K562 (cell line): Measurements from ENCODE around the gene C1QBP. TPM values are rescaled to one million over a fixed set of nuclear protein-coding genes. Genes with fewer than 3 reads are reported as not detected.
A peak's percentile ranks its signal among the peaks of the same experiment; 100 is the strongest.

Experiments
- CHD1 ChIP-seq: fragments of 200-600 bp; sonication (generic); IDR thresholded peaks from one replicate; pipeline ENCODE4 v1.6.1; 2012; ENCODE audit warnings: mild to moderate bottlenecking, moderate library complexity, low read length, inconsistent platforms
- ELF4 ChIP-seq: fragments of 450-650 bp; formaldehyde crosslinking; IDR thresholded peaks from 2 replicates; pipeline ENCODE4 v1.4.0; 2022; ENCODE audit warnings: missing genetic modification characterization
- ETS2 ChIP-seq: IDR thresholded peaks from 2 replicates; pipeline ENCODE4 v1.6.1; 2016; ENCODE audit warnings: borderline replicate concordance, missing genetic modification characterization, mild to moderate bottlenecking, moderate library complexity, missing compliant biosample characterization; ENCODE audit not compliant: poor library complexity, severe bottlenecking
- PTRF ChIP-seq: fragments of 450-650 bp; IDR thresholded peaks from 2 replicates; pipeline ENCODE4 v1.6.1; 2016; ENCODE audit warnings: mild to moderate bottlenecking, missing genetic modification characterization, missing compliant biosample characterization
- polyA plus RNA-seq, 8 experiments: library from polyadenylated mRNA; depleted of rRNA in 4 of 8; stranded (reverse) in 5 of 8; unstranded in 3 of 8; fragments of >200 nt; fragmentation: Nextera tagmentation in 2 of 8; fragmentation: Illumina TruSeq in 1 of 8; extraction: Ambion mirVana in 2 of 8; extraction: Trizol in 1 of 8; gene quantifications; 2 replicates each; pipeline versions ENCODE4 v1.2.1 to v1.2.3, GENCODE V29; 2011 to 2014; ENCODE audit warnings: inconsistent platforms in 1 of 8, missing spikeins in 1 of 8
- total RNA-seq, 7 experiments: library from RNA; depleted of rRNA in 6 of 7; stranded (reverse); fragments of >200 nt in 6 of 7; fragmentation: Illumina TruSeq in 2 of 7; extraction: Trizol in 2 of 7; gene quantifications; 2 replicates each; pipeline versions ENCODE4 v1.2.1 to v1.2.3, GENCODE V29; 2011 to 2021; ENCODE audit warnings: low replicate concordance in 1 of 7
- TF ChIP-seq, protein P1 (sequence below): fragments of 250-450 bp; sonication (Bioruptor Pico); IDR thresholded peaks from 2 replicates; pipeline ENCODE4 v1.5.0; 2021; ENCODE audit warnings: mild to moderate bottlenecking, borderline replicate concordance
- TF ChIP-seq, protein P2 (sequence below), 2 experiments: fragments of 450-650 bp; IDR thresholded peaks; 2 replicates each; pipeline ENCODE4 v1.6.1; 2018; ENCODE audit warnings: mild to moderate bottlenecking in 2 of 2, low read depth in 1 of 2; ENCODE audit not compliant: partially characterized antibody in 2 of 2
- TF ChIP-seq, protein P3 (sequence below), 2 experiments: fragments of 450-650 bp in 1 of 2; sonication (generic) in 1 of 2; formaldehyde crosslinking in 1 of 2; IDR thresholded peaks; 2 replicates each; pipeline versions ENCODE4 v1.7.1 to v1.9.0; 2016 to 2022; ENCODE audit warnings: inconsistent platforms in 1 of 2, mild to moderate bottlenecking in 1 of 2, missing genetic modification reagents in 1 of 2
- TF ChIP-seq, protein P4 (sequence below): sonication (generic); formaldehyde crosslinking; IDR thresholded peaks from 2 replicates; pipeline ENCODE4 v1.8.0; 2022; ENCODE audit warnings: mild to moderate bottlenecking, missing genetic modification reagents

The C1QBP gene
- total and polyA plus RNA-seq, 9 of the 15 experiments (the other 6 are each of a cell fraction or from before 2014, with no cell fraction given) = 90.7 to 665 (median 414) TPM

DNA sequence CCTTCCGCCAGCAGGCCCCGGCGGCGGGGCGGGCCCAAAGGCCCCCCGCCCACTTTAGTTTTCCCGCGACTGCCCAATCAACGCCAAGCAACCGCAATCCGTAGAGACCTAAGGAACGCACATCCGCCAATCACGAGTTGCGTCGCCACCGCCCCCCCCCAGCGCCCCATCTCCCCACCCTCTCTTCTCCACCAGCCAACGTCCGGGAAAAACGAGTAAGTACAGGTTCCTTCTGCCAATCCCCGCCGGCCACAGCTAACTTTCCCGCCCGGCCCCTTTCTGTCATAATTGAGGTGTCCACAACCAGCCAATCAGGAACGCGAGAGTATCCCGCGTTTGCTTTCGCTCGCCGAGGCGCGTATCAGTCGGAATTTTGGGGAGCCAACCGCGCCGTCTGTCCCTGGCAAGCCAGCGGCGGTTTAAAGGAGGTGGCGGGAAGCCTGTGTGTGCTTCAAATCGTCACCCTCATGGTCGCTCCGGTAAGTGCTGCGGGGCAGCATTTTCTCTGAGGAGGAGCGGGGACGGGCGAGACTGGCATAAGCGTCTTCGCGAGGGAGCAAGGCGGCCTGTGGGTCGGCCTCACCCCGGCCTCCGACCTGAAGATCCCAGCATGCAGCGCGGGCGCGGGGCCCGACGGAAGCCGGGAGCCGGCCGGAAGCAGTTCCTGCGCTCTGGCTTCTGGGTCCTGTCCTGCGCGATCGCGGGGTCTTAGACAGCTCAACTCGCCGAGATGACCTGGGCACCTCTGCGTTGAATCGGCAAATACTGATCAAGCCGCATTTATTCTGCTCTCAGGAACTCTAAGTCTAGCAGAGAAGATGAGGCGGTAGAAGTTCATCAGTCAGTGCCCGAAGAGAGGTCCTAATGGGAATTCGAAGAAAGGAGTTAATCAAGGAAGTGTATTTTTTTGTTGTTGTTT lies 47.5 kb upstream of the C1QBP start, which contains the start of gene MIS12 (continued):
- TF ChIP-seq, protein P1, sequence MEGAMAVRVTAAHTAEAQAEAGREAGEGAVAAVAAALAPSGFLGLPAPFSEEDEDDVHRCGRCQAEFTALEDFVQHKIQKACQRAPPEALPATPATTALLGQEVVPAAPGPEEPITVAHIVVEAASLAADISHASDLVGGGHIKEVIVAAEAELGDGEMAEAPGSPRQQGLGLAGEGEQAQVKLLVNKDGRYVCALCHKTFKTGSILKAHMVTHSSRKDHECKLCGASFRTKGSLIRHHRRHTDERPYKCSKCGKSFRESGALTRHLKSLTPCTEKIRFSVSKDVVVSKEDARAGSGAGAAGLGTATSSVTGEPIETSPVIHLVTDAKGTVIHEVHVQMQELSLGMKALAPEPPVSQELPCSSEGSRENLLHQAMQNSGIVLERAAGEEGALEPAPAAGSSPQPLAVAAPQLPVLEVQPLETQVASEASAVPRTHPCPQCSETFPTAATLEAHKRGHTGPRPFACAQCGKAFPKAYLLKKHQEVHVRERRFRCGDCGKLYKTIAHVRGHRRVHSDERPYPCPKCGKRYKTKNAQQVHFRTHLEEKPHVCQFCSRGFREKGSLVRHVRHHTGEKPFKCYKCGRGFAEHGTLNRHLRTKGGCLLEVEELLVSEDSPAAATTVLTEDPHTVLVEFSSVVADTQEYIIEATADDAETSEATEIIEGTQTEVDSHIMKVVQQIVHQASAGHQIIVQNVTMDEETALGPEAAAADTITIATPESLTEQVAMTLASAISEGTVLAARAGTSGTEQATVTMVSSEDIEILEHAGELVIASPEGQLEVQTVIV = no peak
- peak; percentile 87 for TF ChIP-seq CHD1
- no peak for TF ChIP-seq ETS2 (tag)
- TF ChIP-seq, protein P2, sequence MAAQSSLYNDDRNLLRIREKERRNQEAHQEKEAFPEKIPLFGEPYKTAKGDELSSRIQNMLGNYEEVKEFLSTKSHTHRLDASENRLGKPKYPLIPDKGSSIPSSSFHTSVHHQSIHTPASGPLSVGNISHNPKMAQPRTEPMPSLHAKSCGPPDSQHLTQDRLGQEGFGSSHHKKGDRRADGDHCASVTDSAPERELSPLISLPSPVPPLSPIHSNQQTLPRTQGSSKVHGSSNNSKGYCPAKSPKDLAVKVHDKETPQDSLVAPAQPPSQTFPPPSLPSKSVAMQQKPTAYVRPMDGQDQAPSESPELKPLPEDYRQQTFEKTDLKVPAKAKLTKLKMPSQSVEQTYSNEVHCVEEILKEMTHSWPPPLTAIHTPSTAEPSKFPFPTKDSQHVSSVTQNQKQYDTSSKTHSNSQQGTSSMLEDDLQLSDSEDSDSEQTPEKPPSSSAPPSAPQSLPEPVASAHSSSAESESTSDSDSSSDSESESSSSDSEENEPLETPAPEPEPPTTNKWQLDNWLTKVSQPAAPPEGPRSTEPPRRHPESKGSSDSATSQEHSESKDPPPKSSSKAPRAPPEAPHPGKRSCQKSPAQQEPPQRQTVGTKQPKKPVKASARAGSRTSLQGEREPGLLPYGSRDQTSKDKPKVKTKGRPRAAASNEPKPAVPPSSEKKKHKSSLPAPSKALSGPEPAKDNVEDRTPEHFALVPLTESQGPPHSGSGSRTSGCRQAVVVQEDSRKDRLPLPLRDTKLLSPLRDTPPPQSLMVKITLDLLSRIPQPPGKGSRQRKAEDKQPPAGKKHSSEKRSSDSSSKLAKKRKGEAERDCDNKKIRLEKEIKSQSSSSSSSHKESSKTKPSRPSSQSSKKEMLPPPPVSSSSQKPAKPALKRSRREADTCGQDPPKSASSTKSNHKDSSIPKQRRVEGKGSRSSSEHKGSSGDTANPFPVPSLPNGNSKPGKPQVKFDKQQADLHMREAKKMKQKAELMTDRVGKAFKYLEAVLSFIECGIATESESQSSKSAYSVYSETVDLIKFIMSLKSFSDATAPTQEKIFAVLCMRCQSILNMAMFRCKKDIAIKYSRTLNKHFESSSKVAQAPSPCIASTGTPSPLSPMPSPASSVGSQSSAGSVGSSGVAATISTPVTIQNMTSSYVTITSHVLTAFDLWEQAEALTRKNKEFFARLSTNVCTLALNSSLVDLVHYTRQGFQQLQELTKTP (IDR thresholded peaks at IDR 0.05; ENCODE audit: low read depth in 1 of 2, partially characterized antibody in 2 of 2) = peak in 1 of 2 experiments; percentile 89
- no peak for TF ChIP-seq ELF4 (CRISPR knock-in tag)
- no peak for TF ChIP-seq PTRF (tag)
- TF ChIP-seq, protein P3, sequence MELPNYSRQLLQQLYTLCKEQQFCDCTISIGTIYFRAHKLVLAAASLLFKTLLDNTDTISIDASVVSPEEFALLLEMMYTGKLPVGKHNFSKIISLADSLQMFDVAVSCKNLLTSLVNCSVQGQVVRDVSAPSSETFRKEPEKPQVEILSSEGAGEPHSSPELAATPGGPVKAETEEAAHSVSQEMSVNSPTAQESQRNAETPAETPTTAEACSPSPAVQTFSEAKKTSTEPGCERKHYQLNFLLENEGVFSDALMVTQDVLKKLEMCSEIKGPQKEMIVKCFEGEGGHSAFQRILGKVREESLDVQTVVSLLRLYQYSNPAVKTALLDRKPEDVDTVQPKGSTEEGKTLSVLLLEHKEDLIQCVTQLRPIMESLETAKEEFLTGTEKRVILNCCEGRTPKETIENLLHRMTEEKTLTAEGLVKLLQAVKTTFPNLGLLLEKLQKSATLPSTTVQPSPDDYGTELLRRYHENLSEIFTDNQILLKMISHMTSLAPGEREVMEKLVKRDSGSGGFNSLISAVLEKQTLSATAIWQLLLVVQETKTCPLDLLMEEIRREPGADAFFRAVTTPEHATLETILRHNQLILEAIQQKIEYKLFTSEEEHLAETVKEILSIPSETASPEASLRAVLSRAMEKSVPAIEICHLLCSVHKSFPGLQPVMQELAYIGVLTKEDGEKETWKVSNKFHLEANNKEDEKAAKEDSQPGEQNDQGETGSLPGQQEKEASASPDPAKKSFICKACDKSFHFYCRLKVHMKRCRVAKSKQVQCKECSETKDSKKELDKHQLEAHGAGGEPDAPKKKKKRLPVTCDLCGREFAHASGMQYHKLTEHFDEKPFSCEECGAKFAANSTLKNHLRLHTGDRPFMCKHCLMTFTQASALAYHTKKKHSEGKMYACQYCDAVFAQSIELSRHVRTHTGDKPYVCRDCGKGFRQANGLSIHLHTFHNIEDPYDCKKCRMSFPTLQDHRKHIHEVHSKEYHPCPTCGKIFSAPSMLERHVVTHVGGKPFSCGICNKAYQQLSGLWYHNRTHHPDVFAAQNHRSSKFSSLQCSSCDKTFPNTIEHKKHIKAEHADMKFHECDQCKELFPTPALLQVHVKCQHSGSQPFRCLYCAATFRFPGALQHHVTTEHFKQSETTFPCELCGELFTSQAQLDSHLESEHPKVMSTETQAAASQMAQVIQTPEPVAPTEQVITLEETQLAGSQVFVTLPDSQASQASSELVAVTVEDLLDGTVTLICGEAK (IDR thresholded peaks at IDR 0.05) = peak; percentile 84
- TF ChIP-seq, protein P3 (CRISPR knock-in tag; IDR thresholded peaks at IDR 0.05) = no peak
- TF ChIP-seq, protein P4, sequence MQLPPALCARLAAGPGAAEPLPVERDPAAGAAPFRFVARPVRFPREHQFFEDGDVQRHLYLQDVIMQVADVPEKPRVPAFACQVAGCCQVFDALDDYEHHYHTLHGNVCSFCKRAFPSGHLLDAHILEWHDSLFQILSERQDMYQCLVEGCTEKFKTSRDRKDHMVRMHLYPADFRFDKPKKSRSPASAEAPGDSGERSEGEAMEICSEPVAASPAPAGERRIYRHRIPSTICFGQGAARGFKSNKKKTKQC = peak; percentile 81
